GM19023 (cell line): ENCODE measurements around the gene ZBTB17.

Experiments used
- ATAC-seq: cut with Tn5 transposase; IDR thresholded peaks from one replicate; pipeline ENCODE4 v1.9.1; 2021; ENCODE audit warnings: mild to moderate bottlenecking, moderate library complexity; ENCODE audit not compliant: unreplicated experiment

Gene ZBTB17

DNA sequence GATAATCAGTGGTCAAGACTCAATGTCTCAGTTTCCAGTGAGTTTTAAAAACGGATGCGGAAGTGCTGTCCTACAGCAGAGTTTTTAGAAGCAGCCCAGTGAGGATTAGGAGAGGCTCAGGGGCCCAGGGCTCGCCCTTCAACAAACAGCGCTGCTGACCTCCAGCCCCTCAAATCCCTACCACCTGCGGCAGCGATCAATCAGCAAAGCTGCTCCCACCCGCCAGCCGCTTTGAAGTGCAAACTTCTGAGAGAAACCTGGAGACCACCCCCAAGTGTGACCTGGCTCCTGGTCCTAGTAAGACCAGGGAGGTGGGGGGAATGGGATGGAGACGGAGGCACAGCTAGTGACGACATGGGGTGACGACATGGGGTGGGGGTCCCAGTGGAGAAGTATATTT, 14.4 kb downstream of the ZBTB17 start:
- ATAC-seq = no peak

DNA sequence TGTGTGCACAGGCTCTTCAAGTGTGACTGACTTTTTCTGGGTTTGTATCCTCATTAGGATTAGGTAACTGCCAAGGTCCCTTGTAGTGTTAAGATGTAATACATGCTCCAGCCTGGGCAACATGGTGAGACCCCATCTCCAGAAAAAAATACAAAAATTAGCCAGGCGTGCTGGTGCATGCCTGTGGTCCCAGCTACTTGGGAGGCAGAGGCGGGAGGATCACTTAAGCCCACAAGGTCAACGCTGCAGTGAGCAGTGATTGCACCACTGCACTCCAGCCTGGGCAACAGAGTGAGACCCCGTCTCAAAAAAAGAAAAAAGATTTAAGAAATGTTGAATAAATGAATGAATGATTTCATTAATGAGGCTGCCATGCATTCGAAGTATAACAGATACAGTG, 15.1 kb downstream of the ZBTB17 start:
- ATAC-seq = no peak

DNA sequence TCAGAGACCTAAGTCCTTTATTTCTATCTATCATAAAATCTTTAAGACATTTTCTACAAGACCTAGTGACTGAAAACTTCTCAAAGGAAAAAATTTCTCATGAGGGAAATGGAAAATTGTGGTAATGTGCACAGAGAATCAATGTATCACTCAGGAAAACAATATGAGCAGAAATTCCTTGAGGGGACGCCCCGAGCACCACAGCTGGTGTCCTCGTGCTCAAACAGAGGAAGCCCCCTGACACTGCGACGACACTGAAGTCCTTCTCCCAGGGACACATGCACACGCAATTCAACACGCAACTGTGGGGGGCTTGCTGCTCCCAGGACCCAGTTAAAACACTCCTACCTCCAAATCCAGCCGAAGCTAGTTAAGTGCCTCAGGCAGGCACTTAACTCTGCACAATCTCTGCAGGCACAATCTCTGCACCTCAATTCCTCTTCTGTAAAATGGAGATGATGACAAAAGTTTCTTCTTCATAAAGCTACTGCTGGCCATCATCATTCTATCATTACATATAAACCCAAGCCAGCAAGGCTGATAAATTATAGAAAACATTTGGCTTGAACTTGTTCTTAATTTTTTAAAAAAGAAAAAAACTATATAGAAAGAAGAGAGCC, 16.0 kb downstream of the ZBTB17 start:
- no peak for ATAC-seq

DNA sequence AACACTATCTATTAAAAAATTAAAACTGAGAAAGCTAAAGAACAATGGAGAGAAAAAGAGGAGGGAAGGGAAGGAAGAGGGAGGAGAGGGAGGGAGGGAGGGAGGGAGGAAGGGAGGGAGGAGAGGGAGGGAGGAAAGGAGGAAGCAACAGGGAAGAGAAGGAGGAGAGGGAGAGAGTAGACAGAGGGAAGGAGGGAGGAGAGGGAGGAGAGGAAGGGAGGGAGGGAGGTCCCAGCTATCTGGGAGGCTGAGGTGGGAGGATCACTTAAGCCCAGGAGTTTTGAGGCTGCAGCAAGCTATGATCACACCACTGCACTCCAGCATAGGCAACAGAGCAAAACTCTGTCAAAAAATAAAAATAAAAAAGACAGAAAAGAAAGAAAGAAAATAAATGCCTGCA, 16.5 kb downstream of the ZBTB17 start:
- no peak for ATAC-seq

DNA sequence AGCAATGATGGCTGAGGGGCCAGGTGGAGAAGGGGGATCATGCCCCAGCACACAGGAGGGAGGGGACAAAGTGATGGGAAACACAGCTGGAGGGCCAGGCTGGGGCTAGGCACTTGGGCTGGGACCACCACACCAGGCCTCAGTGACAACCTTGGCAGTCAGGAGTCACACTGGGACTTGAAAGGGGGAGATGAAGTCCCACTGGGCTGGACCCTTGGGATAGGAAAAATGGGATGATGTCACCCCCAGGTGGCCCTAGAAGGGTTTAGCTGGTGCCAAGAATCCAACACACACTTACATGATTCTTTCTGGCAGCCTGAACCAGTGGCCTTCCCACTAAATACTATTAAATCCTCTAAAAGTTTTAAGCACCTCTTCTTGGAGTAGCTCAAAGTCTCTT, 17.1 kb downstream of the ZBTB17 start:
- no peak for ATAC-seq

DNA sequence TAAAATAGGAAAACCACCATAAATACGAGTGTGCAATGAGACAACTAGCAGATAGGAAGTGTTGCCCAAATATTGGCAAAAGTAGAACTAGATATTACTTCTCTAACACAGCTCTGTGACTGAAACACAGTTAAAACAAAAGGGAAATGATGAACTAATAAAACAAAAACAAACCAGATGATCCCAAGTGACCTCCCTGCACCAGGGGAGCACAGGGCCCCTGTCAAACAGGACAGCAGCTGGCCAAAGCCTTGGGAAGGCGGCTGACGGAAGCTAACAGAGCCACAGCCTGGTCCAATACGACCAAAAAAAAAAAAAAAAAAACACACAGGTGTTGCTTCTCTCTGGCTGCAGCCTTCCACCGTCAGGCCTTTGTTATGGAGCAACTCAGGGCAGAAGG, 17.8 kb downstream of the ZBTB17 start:
- ATAC-seq = no peak

DNA sequence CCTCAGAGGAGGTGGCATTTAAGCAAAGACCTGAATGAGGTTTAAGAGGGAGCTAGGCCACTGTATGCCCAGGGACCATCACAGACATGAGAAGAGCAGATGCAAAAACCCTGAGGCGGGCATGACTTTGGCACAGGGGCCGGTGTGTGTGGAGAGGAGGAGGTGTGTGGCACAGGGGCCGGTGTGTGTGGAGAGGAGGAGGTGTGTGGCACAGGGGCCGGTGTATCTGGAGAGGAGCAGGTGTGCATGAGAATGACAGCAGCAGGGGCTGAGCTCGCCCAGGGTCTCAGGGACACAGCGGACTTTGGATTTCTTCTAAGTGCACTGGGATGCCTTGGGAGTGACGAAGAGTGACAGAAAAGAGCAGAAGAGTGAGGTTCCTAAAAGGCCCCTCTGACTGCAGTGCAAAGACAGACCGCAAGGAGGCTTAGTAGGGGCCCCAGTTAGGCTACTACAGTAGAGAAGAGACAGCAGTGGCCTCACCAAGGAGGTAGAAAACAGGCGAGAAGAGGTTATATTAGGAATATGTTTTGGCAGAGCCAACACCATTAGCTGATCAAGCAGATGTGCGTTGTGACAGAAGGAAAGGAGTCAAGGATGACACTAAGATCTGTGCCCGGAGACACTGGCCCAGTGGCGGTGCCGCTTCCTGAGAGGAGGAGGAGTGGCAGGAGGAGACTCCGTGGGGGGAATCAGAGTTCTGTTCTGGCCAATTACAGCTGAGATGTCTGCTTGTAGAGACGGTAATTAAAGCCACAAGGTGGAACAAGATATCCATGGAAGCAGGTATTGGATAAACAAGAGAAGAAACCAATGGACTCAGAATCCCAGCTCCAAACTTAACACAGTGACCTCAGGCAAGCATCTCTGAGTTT, 18.4 kb downstream of the ZBTB17 start:
- ATAC-seq = no peak

DNA sequence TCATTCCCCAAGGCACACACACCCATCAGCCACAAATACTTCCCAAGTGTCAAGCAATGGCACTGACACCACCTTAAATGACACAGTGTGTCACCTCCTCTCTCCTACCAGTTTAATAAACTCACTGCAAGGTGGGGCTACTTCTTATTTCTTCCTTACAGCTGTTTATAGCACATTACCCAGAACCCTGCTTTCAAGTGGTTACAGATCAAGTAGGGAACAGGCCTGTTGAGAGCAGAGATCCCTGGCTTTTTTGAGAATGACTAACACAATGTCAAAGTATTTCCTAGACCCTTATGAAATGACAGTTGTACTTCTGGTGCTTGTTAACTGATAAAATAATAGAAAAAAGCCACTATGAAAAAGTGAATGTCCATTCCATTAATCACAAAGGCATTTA, 19.8 kb downstream of the ZBTB17 start:
- no peak for ATAC-seq

DNA sequence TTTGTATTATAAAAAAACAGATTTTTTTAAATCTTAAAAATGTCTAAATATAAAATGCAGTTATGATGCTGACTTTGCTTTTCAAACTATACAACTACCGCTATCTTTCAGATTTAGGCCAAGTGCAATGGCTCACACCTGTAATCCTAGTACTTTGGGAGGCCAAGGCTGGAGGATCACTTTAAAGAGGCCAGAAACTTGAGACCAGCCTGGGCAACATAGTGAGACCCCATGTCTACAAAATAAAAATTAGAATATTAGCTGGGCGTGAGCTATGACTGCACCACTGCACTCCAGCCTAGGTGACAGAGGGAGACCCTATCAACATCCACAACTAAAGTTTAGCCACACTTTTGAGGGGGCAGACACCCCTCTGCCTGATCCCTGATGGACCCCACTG, 20.3 kb downstream of the ZBTB17 start:
- no peak for ATAC-seq

DNA sequence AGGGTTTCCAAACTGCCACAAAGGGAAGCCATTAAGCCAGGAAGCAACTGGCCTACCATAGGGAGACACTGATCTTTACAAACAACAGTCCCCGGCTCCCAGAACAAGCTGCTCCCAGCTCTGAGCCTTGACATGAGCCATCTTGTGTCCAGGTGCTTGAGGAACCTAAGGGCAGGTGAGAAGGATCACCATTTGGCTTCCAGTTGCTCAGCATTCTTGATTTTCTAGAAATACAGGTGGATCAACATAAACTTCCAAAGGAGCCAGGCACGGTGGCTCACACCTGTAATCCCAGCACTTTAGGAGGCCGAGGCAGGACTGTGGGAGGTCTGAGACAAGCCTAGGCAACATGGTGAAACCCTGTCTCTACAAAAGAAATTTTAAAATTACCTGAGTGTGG, 21.6 kb downstream of the ZBTB17 start:
- ATAC-seq = no peak

DNA sequence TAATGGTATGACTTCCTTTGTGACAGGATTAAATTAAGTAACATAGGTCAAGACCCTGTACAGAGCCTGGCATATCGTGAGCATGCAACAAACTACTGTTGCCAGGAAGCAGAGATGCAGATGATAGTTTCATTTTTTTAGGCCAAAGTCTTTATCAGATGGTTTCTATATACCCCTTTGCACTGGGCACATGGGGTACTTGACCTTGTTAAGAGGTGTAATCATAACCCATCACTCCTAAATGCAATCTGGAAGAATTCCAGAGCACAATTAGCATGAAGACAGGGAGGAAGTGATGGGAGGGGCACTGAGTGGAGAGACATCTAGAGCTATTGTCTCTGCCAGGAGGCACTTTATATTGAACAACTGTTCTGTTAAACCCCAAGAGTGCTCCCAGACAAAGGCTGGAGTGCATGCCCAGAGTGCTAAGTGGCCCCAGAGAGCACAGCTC, 22.1 kb downstream of the ZBTB17 start:
- ATAC-seq = no peak

DNA sequence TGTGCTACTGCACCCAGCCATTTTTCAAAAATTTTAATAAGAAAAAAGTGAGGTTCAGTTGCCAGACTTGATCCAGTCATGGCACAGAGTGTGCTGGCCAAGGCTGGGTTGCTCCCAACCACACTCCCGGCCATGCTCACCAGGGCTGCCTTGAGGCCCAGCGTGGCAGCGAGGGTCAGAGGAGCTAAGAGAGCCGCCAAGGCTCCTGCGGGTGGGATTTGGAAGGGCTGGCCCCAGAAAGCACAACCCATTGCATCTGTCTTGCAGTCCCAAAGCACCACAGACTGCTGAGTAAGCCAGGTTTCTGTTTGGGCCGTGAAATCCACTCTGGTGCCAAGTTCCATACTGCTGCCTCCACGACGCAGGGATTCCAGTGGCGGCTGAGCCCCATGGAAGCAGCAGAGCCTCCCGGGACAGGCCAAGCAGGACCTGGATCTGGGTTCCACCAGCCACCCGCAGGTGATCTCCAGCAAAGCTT, 22.6 kb downstream of the ZBTB17 start:
- ATAC-seq = no peak

DNA sequence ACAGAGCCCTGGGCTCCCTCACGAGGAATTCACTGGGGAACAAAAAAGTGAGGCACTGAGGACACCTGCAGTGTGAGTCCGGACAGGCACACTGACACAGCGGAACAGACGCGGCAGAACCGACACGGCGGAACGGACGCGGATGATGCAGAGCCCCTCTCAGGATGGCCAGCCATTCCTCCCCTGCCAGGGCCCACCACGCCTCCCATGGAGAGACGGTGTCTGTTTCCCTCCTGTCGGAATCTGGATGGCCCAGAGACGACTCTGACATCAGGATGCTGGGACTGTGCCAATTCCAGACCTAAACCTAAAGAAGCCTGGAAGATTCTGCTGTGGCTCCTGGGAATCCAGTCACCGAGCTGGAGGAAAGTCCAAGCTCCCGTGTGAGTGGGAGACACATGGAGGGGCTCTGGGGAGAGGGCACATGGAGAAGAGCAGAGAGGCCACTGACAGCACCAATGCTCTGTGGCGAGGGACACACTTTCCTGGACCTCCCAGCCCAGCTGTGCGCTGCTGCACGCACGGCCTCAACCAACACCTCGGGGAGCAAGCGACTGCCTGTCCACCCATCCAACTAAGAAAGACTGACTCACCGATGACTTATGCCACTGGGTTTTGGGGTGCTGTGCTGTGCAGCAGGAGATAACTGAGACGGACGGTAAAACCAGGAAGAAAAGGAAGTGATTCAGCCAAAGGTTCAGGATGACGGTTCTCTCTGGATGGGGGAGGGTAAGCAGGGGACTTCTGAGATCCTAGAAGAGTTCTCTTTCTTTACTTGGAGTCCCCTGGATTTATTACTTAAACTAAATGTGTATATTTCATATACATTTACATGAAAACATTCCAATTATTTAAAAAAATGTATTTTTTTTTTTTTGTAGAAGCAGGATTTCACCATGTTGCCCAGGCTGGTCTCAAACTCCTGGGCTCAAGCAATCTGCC, 23.3 kb downstream of the ZBTB17 start:
- no peak for ATAC-seq

DNA sequence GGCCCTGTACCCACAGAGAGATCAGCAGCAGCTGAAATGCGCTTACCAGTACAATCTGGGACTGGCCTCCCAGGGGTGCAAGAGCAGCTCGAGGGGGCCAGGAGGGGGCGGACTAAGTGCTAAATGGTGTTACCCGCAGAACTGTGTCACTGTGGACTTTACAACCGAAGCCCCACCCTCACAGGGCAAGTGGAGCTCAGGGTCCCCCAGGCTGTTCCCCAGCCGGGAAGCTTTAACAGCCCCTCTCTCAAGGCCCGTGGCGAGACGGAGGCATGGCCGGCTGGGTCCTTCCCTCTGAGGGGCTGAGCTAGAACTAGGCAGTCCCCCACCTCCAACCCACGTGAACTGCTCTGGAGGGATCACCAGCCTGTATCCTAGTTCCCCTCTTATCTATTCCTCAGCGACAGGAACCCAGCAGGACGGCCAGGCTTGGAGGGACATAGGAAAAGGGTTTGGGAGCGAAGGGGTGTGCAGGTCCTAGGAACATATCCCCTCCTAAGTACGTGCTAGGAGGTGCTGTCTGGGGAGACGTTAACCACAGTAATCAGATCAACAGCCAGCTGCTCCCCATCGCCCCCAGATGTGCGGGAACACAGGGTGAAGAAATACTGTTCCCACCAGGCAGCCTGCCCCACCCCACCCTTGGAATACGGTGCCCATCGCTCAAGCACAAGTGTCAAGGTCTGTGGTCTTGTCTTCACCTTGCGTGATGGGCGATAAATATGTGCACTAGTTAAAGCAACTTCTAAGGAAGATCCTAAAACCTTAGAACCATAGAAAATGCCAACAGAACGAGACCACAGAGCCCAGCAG, 24.4 kb downstream of the ZBTB17 start:
- no peak for ATAC-seq

DNA sequence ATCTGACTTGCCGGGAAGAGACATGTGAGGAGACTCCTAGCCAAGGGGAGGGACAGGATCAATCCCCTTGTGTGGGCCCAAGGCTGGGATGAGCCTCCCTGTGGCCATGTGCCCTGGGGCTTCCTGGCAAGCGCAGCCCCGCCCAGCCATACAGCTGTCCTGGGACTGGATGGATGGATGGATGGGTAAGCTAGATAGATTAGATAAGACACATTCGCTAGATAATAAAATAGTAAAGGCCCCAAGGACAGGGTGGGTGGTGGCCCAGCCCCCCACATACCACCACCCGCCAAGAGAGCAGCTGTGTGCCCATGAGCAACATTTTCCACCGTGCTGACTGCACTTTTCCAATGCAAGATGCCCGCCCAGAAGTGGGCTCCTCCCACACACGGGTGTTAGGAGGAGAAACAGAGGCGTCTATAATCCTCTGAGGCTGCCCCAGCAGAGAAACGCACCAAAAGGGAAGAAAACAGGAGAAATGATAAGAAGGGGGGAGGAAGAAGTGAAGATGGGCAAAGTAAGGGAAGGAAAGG, 25.1 kb downstream of the ZBTB17 start:
- no peak for ATAC-seq

DNA sequence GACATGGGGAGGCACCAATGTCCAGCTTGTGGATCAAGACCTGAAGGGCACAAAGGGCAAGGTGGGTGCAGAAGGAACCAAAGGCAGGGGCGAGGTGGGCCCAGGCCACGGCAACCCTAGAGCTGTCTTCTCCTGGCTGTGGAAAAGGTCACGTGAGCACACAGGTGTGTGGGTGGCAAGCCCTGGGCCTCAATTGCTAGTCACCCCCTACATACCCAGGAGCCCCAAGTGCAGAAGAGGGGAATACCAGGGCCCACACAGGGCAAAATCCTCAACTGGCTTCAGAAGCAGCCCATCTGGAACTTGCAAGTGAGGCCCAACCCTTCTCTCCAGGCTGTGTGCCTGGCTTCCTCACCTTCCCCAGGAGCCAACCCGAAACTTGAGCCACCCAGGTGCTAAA, 25.6 kb downstream of the ZBTB17 start:
- ATAC-seq = no peak

DNA sequence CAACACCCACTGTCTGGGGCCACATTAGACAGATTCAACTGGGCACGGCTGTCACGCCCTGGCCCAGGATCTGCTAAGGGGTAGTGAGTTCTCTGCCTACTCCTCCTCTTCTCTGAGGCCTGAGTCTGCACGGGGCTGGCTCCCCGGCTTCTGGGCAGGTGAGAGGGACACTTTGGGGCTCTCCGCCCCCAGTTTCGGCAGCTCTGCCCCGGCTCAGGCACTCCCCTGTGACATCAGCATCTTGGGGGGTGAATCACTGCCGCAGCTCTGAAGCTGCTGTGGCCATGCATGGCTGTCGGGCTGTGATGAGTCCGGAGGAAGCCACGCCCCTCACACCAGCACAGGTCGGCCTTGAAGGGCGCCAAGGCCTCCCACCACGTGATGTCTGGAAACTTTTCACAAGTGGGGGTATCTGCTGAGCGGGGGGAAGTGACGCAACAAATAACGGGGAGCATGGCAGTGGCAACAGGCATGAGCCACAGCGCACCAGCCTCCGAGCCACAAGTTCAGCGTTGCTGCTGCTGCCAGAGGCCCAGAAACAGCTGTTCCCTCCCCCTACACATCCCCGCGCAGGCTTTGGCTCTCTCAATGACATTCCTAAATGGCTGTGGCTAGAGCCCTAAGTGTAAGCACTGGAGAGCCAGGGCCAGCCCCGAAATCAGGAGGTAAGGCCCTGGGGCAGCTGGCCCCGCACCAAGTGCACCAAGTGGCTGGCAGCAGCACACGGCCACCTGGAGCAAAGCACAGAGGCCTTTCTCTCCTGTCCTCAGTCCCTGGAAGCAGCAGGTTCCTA, 26.3 kb downstream of the ZBTB17 start:
- ATAC-seq = peak; percentile 70

DNA sequence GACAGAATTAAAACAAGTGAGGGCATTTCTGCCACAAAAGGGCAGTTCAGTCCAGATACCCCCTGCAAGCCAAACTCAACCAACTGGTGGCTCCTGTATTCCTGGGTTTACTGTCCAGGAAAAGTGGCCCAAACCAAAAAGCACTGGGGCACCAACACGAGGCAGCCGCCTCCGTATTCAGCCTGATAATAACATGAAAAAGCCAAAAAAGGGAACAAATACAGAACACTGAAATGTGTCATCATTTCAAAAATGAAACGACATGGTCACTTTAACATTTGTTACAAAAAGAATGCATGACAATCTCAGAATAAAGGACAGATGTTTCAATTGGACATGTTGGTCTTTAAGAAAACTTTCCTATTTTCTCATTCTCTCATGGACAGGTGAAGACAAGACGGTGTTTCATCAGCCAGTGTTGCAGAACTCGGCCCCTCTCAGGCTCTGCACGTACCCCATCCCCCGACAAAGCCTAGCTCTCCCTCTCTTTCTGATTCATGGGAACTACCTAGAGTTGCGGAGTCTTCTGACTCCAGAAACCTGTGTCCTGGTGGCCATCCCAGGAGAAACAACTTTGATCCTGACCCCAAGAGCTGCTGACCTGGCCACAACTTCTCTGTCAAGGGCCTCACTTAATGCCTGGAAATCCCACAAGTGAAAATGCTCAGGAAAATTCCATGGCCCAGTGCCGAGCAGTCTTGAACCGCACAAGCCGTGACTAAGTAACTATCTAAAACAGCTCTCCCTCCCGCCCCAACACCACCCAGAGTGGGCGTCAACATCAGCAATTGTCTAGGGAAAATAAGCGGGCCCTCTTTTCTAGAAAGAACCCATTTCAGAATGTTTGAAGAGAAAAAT, 27.1 kb downstream of the ZBTB17 start:
- ATAC-seq = peak; percentile 12
